HG03039 (cell line): ENCODE results near the gene NOLC1.

Experiments used
- ATAC-seq: cut with Tn5 transposase; IDR thresholded peaks from one replicate; pipeline ENCODE4 v1.9.1; 2021; ENCODE audit warnings: mild to moderate bottlenecking, moderate library complexity; ENCODE audit not compliant: unreplicated experiment

NOLC1 gene

DNA sequence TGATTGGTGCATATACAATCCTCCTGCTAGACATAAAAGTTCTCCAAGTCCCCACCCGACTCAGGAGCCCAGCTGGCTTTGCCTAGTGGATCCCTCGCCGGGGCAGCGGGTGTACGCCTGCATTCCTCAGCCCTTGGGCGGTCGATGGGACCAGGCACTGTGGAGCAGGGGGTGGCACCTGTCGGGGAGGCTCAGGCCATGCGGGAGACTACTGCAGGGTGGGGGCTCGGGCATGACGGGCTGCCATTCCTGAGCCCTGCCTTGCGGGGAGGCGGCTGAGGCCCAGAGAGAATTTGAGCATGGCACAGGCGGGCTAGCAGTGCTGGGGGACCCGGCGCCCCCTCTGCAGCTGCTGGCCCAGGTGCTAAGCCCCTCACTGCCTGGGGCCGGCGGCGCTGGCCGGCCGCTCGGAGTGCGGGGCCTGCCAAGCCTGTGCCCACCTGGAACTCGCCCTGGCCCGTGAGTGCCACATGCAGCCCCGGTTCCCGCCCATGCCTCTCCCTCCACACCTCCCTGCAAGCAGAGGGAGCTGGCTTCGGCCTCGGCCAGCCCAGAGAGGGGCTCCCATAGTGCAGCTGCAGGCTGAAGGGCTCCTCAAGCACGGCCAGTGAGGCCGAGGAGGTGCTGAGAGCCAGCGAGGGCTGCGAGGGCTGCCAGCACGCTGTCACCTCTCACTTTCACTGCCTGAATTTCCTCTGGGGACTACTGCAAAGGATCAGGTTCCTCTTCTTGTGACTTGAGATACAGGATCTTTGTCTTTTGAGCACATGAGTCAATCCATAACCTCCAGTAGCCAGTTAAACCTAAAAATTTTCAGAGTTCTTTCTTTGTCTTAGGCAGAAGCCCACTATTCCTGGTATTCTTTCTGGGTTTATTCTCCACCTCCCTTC lies 48.8 kb downstream of the NOLC1 start:
- ATAC-seq, result no peak

DNA sequence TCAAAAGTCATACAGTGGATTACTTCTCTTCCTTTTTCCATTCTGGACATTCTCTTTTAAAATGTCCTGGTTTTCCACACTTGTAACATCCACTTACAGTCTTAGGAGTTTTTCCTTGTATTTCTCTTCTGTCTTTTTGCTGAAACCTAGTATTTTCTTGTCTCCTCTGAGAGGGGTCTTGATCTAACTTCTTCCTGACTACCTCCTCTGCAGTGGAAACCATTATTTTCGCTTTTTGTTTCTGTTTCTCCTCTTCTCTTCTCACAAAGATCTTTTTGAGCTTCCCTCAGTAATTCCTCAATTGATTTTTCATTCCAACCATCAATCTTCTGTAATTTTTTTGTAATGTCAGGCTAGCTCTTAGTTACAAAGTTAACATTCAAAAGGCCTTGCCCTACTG lies 50.2 kb downstream of the NOLC1 start:
- ATAC-seq, result no peak

GRCh38 chr10:102208311-102209035 lies 56.3 kb downstream of the NOLC1 start:
- ATAC-seq, result no peak

GRCh38 chr10:102211615-102212299 lies 59.6 kb downstream of the NOLC1 start:
- no peak for ATAC-seq
